SK-N-SH treated with all-trans-retinoic acid at 6 μM for 48 hours (cell line): ENCODE data around the gene RASD1.
"Not testable (repeated sequence)": the region's sequence is repeated elsewhere in the genome, so short reads cannot be mapped to it uniquely, and the experiment has no call there.

ENCODE experiments used
- ATAC-seq: fragments of 200-7000 bp; cut with Tn5 transposase; 3 replicates; pipeline ENCODE4 v1.9.1; 2020; ENCODE audit warnings: mild to moderate bottlenecking, moderate library complexity
- ARNTL ChIP-seq: fragments of 450-650 bp; formaldehyde crosslinking; IDR thresholded peaks from 2 replicates; pipeline ENCODE4 v1.5.0; 2020; ENCODE audit warnings: low read depth, mild to moderate bottlenecking, moderate library complexity, borderline replicate concordance
- ESRRG ChIP-seq: fragments of 250-450 bp; sonication (Bioruptor Pico); IDR thresholded peaks from 2 replicates; pipeline ENCODE4 v1.6.1; 2021; ENCODE audit warnings: mild to moderate bottlenecking
- GLIS3 ChIP-seq: fragments of 250-450 bp; sonication (Bioruptor Pico); IDR thresholded peaks from 2 replicates; pipeline ENCODE4 v1.5.0; 2020; ENCODE audit warnings: mild to moderate bottlenecking, moderate library complexity
- ISL1 ChIP-seq: fragments of 250-450 bp; sonication (Bioruptor Pico); IDR thresholded peaks from 2 replicates; pipeline ENCODE4 v2.1.2; 2022; ENCODE audit warnings: mild to moderate bottlenecking, moderate library complexity
- OSR1 ChIP-seq: fragments of 250-450 bp; sonication (Bioruptor Pico); IDR thresholded peaks from 2 replicates; pipeline ENCODE4 v1.8.0; 2022; ENCODE audit warnings: moderate library complexity, mild to moderate bottlenecking, inconsistent platforms
- PPARA ChIP-seq: fragments of 250-450 bp; sonication (Bioruptor Pico); IDR thresholded peaks from 2 replicates; pipeline ENCODE4 v1.5.0; 2020; ENCODE audit warnings: mild to moderate bottlenecking, borderline replicate concordance
- RARB ChIP-seq: fragments of 250-450 bp; sonication (Bioruptor Pico); IDR thresholded peaks from 2 replicates; pipeline ENCODE4 v1.8.0; 2021; ENCODE audit warnings: mild to moderate bottlenecking, moderate library complexity
- SNAI2 ChIP-seq: fragments of 250-450 bp; sonication (Bioruptor Pico); IDR thresholded peaks from 2 replicates; pipeline ENCODE4 v1.5.0; 2020; ENCODE audit warnings: mild to moderate bottlenecking, moderate library complexity
- TCF4 ChIP-seq: fragments of 250-450 bp; sonication (Bioruptor Pico); IDR thresholded peaks from 2 replicates; pipeline ENCODE4 v1.8.0; 2021; ENCODE audit warnings: mild to moderate bottlenecking, moderate library complexity, borderline replicate concordance
- TOX ChIP-seq: fragments of 250-450 bp; sonication (Bioruptor Pico); IDR thresholded peaks from 2 replicates; pipeline ENCODE4 v1.8.0; 2021; ENCODE audit warnings: mild to moderate bottlenecking, moderate library complexity, borderline replicate concordance
- ZC3H10 ChIP-seq: fragments of 250-450 bp; sonication (Bioruptor Pico); IDR thresholded peaks from 2 replicates; pipeline ENCODE4 v1.5.1; 2021; ENCODE audit warnings: mild to moderate bottlenecking, moderate library complexity
- ZFP3 ChIP-seq: fragments of 250-450 bp; sonication (Bioruptor Pico); IDR thresholded peaks from 2 replicates; pipeline ENCODE4 v1.5.0; 2020; ENCODE audit warnings: mild to moderate bottlenecking, moderate library complexity
- ZFP30 ChIP-seq: fragments of 450-650 bp; formaldehyde crosslinking; IDR thresholded peaks from 2 replicates; pipeline ENCODE4 v1.5.0; 2022; ENCODE audit warnings: mild to moderate bottlenecking, moderate library complexity
- ZNF565 ChIP-seq: fragments of 450-650 bp; formaldehyde crosslinking; conservative IDR thresholded peaks from 2 replicates; pipeline ENCODE4 v1.5.0; 2020; ENCODE audit warnings: low read depth, mild to moderate bottlenecking, moderate library complexity
- ZNF70 ChIP-seq: fragments of 450-650 bp; formaldehyde crosslinking; IDR thresholded peaks from 2 replicates; pipeline ENCODE4 v1.5.0; 2020; ENCODE audit warnings: mild to moderate bottlenecking, moderate library complexity
- ZNF8 ChIP-seq: fragments of 450-650 bp; formaldehyde crosslinking; IDR thresholded peaks from 2 replicates; pipeline ENCODE4 v1.5.0; 2020; ENCODE audit warnings: mild to moderate bottlenecking, moderate library complexity
- TF ChIP-seq, protein P1 (sequence below): fragments of 250-450 bp; sonication (Bioruptor Pico); IDR thresholded peaks from 2 replicates; pipeline ENCODE4 v1.5.1; 2020; ENCODE audit warnings: low read depth, mild to moderate bottlenecking, moderate library complexity
- TF ChIP-seq, protein P2 (sequence below): fragments of 250-450 bp; sonication (Bioruptor Pico); IDR thresholded peaks from 2 replicates; pipeline ENCODE4 v1.8.0; 2021; ENCODE audit warnings: low read depth, mild to moderate bottlenecking, moderate library complexity, borderline replicate concordance
- TF ChIP-seq, protein P3 (sequence below): fragments of 250-450 bp; sonication (Bioruptor Pico); IDR thresholded peaks from 2 replicates; pipeline ENCODE4 v1.5.1; 2021; ENCODE audit warnings: mild to moderate bottlenecking, moderate library complexity
- TF ChIP-seq, protein P4 (sequence below): fragments of 250-450 bp; sonication (Bioruptor Pico); IDR thresholded peaks from 2 replicates; pipeline ENCODE4 v1.5.0; 2020; ENCODE audit warnings: mild to moderate bottlenecking, moderate library complexity

Gene RASD1

DNA sequence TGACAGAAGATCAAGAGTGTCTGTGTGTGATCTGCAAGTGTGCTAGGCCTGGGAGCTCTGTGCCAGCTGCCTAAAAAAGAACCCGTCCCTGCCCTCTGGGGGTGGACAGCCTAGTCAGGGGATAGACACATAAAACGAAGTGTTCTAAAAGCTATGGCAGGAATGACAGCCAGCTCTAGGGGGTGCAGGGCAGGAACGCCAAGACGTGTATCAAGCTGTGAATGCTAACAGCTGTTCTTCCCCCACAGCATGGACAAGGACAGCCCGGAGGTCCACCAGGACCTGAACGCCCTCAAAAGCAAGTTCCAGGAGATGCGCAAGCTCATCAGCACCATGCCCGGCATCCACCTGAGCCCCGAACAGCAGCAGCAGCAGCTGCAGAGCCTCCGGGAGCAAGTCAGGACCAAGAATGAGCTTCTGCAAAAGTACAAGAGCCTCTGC lies 5.1 kb downstream of the RASD1 start (continued):
- TF ChIP-seq, protein P1, sequence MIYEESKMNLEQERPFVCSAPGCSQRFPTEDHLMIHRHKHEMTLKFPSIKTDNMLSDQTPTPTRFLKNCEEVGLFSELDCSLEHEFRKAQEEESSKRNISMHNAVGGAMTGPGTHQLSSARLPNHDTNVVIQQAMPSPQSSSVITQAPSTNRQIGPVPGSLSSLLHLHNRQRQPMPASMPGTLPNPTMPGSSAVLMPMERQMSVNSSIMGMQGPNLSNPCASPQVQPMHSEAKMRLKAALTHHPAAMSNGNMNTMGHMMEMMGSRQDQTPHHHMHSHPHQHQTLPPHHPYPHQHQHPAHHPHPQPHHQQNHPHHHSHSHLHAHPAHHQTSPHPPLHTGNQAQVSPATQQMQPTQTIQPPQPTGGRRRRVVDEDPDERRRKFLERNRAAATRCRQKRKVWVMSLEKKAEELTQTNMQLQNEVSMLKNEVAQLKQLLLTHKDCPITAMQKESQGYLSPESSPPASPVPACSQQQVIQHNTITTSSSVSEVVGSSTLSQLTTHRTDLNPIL (CRISPR knock-in tag), result no peak
- no peak for TF ChIP-seq ISL1 (CRISPR knock-in tag)
- no peak for TF ChIP-seq TOX (CRISPR knock-in tag)

DNA sequence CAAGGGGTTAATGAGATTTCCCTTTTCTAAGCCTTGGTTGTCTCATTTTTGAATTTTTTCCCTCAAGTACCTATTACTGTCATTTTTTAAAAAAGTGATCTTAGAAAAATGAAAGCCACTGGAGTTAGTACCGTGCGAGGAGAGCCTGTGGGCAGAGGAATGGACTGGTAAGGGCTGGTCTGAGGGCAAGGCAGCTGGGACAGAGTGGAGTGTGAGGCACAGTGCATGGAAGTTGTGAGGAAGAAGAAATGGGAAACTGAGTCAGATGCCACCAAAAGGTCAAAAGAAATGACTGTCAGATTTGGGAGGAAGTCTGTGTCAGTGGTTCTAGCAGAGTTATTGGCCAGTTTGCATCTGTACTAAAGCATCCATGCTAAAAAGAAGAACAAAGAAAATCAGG lies 8.2 kb downstream of the RASD1 start:
- TF ChIP-seq TCF4 (no peak), ZFP3 (CRISPR knock-in tag) (no peak), ESRRG (CRISPR knock-in tag) (no peak), ZNF70 (no peak), RARB (no peak), ZC3H10 (CRISPR knock-in tag) (no peak), ZNF8 (CRISPR knock-in tag) (no peak), ZFP30 (no peak), SNAI2 (CRISPR knock-in tag) (no peak), ZNF565 (CRISPR knock-in tag) (no peak), OSR1 (CRISPR knock-in tag) (no peak), ISL1 (CRISPR knock-in tag) (no peak), PPARA (CRISPR knock-in tag) (no peak), TOX (CRISPR knock-in tag) (no peak)
- TF ChIP-seq, protein P2, sequence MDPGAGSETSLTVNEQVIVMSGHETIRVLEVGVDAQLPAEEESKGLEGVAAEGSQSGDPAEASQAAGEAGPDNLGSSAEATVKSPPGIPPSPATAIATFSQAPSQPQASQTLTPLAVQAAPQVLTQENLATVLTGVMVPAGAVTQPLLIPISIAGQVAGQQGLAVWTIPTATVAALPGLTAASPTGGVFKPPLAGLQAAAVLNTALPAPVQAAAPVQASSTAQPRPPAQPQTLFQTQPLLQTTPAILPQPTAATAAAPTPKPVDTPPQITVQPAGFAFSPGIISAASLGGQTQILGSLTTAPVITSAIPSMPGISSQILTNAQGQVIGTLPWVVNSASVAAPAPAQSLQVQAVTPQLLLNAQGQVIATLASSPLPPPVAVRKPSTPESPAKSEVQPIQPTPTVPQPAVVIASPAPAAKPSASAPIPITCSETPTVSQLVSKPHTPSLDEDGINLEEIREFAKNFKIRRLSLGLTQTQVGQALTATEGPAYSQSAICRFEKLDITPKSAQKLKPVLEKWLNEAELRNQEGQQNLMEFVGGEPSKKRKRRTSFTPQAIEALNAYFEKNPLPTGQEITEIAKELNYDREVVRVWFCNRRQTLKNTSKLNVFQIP (CRISPR knock-in tag), result no peak
- TF ChIP-seq, protein P3, sequence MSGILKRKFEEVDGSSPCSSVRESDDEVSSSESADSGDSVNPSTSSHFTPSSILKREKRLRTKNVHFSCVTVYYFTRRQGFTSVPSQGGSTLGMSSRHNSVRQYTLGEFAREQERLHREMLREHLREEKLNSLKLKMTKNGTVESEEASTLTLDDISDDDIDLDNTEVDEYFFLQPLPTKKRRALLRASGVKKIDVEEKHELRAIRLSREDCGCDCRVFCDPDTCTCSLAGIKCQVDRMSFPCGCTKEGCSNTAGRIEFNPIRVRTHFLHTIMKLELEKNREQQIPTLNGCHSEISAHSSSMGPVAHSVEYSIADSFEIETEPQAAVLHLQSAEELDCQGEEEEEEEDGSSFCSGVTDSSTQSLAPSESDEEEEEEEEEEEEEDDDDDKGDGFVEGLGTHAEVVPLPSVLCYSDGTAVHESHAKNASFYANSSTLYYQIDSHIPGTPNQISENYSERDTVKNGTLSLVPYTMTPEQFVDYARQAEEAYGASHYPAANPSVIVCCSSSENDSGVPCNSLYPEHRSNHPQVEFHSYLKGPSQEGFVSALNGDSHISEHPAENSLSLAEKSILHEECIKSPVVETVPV (CRISPR knock-in tag), result no peak
- TF ChIP-seq, protein P4, sequence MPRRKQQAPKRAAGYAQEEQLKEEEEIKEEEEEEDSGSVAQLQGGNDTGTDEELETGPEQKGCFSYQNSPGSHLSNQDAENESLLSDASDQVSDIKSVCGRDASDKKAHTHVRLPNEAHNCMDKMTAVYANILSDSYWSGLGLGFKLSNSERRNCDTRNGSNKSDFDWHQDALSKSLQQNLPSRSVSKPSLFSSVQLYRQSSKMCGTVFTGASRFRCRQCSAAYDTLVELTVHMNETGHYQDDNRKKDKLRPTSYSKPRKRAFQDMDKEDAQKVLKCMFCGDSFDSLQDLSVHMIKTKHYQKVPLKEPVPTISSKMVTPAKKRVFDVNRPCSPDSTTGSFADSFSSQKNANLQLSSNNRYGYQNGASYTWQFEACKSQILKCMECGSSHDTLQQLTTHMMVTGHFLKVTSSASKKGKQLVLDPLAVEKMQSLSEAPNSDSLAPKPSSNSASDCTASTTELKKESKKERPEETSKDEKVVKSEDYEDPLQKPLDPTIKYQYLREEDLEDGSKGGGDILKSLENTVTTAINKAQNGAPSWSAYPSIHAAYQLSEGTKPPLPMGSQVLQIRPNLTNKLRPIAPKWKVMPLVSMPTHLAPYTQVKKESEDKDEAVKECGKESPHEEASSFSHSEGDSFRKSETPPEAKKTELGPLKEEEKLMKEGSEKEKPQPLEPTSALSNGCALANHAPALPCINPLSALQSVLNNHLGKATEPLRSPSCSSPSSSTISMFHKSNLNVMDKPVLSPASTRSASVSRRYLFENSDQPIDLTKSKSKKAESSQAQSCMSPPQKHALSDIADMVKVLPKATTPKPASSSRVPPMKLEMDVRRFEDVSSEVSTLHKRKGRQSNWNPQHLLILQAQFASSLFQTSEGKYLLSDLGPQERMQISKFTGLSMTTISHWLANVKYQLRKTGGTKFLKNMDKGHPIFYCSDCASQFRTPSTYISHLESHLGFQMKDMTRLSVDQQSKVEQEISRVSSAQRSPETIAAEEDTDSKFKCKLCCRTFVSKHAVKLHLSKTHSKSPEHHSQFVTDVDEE (CRISPR knock-in tag), result no peak
- TF ChIP-seq, protein P1 (CRISPR knock-in tag), result no peak
- TF ChIP-seq, all 23 proteins: peak for 0
- ATAC-seq, result no peak

DNA sequence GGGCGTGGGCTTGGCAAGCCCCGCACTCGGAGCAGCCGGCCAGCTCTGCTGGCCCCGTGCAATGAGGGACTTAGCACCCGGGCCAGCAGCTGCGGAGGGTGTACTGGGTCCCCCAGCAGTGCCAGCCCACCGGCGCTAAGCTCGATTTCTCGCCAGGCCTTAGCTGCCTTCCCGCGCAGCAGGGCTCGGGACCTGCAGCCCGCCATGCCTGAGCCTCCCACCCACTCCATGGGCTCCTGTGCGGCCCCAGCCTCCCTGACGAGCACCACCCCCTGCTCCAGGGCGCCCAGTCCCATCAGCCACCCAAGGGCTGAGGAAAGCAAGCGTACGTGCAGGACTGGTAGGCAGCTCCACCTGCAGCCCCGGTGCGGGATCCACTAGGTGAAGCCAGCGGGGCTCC lies 9.8 kb downstream of the RASD1 start:
- ATAC-seq, result not testable (repeated sequence)

DNA sequence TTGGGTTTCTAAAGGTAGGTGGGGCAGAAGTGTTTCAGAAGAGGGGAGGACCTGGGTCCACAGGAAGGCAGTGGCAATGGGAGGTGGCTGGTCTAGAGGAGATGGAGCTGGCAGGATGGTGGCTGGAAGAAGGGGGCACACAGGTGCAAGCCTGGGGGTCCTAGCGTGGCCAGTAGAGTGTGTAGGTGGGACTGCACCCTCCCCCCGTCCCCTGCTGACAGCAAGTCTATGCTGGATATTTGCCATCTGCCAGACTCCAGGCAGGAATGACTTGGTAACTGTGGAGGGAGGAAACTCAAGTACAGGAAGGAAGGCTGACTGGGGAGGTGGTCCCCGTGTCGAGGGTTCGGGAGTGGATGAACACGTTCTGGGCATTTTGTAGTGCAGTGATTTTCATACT lies 10.8 kb downstream of the RASD1 start:
- TF ChIP-seq ZNF8 (CRISPR knock-in tag) (no peak), OSR1 (CRISPR knock-in tag) (no peak), GLIS3 (CRISPR knock-in tag) (no peak), ARNTL (CRISPR knock-in tag) (no peak), RARB (no peak), ZNF565 (CRISPR knock-in tag) (no peak), ZC3H10 (CRISPR knock-in tag) (no peak), PPARA (CRISPR knock-in tag) (no peak), TCF4 (no peak)
- TF ChIP-seq, protein P3 (CRISPR knock-in tag), result no peak
- no peak for ATAC-seq
